D721Med (cell line): ENCODE results near the gene RYR2.

ENCODE experiments used
- DNase-seq: peaks from one replicate; pipeline ENCODE4 v3.0.0; 2011; ENCODE audit warnings: low spot score; ENCODE audit not compliant: insufficient read length
- FAIRE-seq: peaks from 2 replicates; lab custom pipeline; 2011; peaks lifted over from hg19 to GRCh38; lab: Jason Lieb, UNC
- TF ChIP-seq, protein P1 (sequence below): IDR thresholded peaks from 2 replicates; pipeline ENCODE4 v1.5.1; 2012; ENCODE audit warnings: mild to moderate bottlenecking, control low read depth; ENCODE audit not compliant: insufficient read depth; ENCODE audit errors: missing control alignments

The RYR2 gene

DNA sequence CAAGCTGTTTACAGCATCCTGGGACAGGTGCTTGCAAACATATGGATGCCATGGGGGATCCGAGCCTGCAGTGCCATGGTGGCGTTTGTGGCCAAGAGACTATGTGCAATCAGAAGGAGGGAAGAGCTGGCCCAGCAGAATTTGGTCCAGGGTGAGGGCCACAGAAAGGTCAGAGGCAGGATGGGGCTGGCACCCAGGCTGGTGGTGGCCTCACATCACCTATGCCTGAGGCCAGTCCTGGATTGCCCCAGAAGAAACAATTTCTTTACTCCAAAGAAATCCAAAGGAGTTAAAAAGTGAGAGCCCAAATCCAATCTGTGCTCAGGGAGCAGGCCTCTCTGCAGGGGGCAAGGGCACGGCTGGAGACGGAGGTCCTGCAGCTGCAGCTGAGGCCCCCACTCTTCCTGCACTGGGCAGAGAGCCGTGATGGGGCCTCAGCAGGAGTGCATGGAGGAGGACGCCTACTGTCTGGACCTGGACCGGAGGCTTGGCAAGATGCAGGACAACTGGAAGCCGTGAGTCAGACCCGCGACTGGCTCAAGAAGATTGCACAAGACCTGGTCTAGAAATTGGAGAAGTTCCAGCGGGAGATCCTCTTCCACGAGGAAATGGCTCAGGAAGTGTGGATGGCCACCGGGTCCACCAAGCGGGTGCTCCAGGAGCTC, 163.5 kb downstream of the RYR2 start:
- DNase-seq = no peak
- TF ChIP-seq, protein P1, sequence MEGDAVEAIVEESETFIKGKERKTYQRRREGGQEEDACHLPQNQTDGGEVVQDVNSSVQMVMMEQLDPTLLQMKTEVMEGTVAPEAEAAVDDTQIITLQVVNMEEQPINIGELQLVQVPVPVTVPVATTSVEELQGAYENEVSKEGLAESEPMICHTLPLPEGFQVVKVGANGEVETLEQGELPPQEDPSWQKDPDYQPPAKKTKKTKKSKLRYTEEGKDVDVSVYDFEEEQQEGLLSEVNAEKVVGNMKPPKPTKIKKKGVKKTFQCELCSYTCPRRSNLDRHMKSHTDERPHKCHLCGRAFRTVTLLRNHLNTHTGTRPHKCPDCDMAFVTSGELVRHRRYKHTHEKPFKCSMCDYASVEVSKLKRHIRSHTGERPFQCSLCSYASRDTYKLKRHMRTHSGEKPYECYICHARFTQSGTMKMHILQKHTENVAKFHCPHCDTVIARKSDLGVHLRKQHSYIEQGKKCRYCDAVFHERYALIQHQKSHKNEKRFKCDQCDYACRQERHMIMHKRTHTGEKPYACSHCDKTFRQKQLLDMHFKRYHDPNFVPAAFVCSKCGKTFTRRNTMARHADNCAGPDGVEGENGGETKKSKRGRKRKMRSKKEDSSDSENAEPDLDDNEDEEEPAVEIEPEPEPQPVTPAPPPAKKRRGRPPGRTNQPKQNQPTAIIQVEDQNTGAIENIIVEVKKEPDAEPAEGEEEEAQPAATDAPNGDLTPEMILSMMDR = no peak
- FAIRE-seq = no peak

DNA sequence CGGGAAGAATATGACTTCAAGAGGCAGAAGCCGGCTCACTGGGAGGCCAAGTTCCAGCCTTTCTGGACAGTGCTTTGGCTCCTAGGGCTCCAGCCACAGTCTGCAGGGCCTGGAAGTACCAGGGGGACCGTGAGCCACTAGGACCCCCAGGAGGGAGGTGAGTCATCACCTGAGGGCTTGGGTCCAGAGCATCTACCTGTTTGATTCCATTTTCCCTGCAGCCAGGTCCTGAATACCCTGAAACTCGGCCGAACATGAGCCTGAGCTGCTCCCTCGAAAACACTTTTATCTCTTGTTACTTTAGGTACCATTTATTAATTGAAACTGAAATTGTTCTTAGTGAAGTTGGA, 164.1 kb downstream of the RYR2 start:
- TF ChIP-seq, protein P1 = no peak
- no peak for DNase-seq
- no peak for FAIRE-seq

DNA sequence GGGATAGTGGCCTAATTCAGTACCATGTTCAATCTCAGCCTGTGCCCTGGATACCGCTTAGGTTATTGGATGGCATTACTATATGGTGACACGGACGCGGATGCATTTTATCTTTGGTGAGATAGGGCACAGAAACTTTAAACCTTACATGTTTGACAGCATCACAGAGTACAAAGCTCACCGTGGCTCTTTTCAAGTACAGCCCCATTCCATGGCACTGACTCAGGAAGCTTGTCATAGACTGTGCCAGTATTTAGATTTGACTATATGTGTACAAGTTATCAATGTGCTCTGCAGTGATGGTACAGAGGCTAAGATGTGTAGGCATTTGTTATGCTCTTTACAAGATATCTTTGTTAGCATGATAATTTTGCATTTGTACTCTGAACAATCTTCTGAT, 169.0 kb downstream of the RYR2 start:
- TF ChIP-seq, protein P1 = no peak
- FAIRE-seq = no peak
- DNase-seq = no peak

DNA sequence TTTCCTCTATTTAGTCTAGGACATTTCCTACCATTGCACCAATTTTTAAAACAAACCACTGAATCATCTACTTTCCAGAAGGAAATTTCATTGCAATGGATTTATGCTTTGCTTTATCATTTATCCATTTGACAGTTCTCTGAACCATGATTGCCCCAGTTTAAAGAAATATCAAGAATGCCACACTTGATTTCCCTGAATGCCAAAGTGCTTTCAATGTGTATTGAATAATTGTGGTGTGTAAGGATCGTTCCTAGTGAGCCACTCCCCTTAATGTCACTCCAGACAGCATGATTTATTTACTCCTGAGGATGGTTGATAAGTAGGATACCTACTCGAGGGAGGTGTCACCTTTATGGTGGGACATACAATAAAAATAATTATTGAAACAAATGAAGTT, 169.6 kb downstream of the RYR2 start:
- DNase-seq (no peak), FAIRE-seq (no peak)
- TF ChIP-seq, protein P1 = no peak

DNA sequence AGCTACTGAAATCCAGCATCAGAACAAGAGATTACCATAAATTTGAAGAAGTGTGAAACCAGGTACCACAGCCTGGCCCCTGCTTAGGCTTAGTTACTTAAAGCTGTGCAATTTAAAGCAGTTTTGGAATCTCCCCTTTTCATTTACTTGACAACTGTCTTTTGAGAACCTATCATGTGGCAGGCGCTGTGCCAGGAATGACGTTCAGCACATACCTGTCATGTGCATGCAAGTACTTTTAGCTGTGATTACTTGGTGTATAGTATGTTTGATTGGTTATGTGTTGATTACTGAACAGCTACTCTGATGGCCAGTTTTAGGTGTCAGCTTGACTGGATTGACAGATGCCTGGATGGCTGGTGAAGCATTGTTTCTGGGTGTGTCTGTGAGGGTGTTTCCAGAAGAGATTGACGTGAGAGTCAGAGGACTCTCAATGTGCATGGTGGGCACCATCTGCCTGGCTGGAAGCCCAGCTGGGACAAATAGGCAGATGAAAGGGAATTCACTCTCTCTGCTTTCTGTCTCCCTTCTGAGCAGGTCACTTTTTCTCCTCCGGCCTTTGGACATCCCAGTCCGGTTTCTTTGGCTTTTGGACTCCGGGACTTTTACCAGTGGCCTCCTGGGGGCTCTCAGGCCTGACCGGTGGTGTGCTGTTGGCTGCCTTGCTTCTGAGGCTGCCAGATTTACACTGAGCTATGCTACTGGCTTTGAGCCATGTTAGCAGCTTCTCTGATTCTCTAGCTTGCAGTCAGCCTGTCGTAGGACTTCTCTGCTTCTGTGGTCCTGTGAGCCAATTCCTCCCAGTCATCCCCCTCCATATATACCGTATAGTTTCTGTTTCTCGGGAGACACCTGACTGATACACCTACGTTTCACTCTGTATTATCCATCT, 178.0 kb downstream of the RYR2 start:
- no peak for FAIRE-seq
- TF ChIP-seq, protein P1 = peak; percentile 2
- no peak for DNase-seq

DNA sequence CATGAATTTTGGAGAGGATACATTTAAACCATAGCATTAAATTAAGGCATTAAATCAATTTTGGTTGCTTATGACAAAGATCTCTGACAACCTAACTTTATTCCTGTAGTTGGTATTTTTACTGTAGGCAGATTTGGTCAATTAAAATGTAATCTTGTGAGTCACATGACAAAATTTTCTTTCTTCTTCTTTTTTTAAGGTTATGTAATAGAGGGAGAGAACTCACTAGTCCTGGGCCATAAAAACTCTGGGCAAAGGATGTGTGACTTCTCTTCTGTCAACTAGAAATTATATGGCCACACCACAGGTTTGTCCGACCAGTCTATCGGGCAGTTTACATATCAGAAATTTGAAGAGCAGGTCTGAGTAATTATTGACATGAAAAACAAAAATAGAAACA, 181.4 kb downstream of the RYR2 start:
- no peak for FAIRE-seq

More for the DNA sequence above, 181.4 kb downstream of the RYR2 start:
- DNase-seq = no peak
- TF ChIP-seq, protein P1 = no peak
